Jurkat, Clone E6-1 (cell line): Measurements from ENCODE around the gene MBTPS2. TPM values are rescaled to one million over a fixed set of nuclear protein-coding genes. Genes with fewer than 3 reads are reported as not detected.
"Not testable (repeated sequence)": the region's sequence is repeated elsewhere in the genome, so short reads cannot be mapped to it uniquely, and the experiment has no call there.

Source experiments
- DNase-seq: peaks from one replicate; pipeline ENCODE4 v3.0.0-alpha.2; 2011; ENCODE audit warnings: low read depth, low spot score
- H3K4me3 ChIP-seq: 2 replicates; pipeline ENCODE4 v1.5.1; 2011; ENCODE audit warnings: mild to moderate bottlenecking, low read length, control low read depth, moderate library complexity
- polyA plus RNA-seq: library from polyadenylated mRNA; unstranded; fragments of >200 nt; gene quantifications from one replicate; pipeline ENCODE4 v1.2.1, GENCODE V29; 2012; ENCODE audit warnings: missing spikeins; ENCODE audit not compliant: insufficient read length, insufficient read depth

MBTPS2 gene
- 4.7 TPM for polyA plus RNA-seq

GRCh38 chrX:21839334-21840192, at the start of gene MBTPS2:
TSS of gene MBTPS2 (plus strand) at chrX:21839617. CDS start at chrX:21839735, 118 bp downstream.
- peak within 1 kb of the TSS; percentile 73 for H3K4me3 ChIP-seq
- peak; percentile 84 for DNase-seq

GRCh38 chrX:21798677-21799219, 40.7 kb upstream of the MBTPS2 start:
- no peak overlapping the region for H3K4me3 ChIP-seq
- DNase-seq: no peak

GRCh38 chrX:21799767-21800166, 39.6 kb upstream of the MBTPS2 start:
- no peak overlapping the region for H3K4me3 ChIP-seq
- DNase-seq: no peak

GRCh38 chrX:21800344-21800770, 39.1 kb upstream of the MBTPS2 start:
- no peak for DNase-seq
- H3K4me3 ChIP-seq: no peak overlapping the region

- H3K4me3 ChIP-seq: no peak overlapping the region
- DNase-seq: no peak
Observed at GRCh38 chrX:21802054-21802670, 37.3 kb upstream of the MBTPS2 start.

- no peak overlapping the region for H3K4me3 ChIP-seq
- no peak for DNase-seq
Observed at GRCh38 chrX:21802839-21803238, 36.6 kb upstream of the MBTPS2 start.

GRCh38 chrX:21806691-21807090, 32.7 kb upstream of the MBTPS2 start:
- H3K4me3 ChIP-seq: no peak overlapping the region
- DNase-seq: no peak

- DNase-seq: no peak
- no peak overlapping the region for H3K4me3 ChIP-seq
Observed at GRCh38 chrX:21811832-21812231, 27.6 kb upstream of the MBTPS2 start.

GRCh38 chrX:21812628-21813027, 26.8 kb upstream of the MBTPS2 start:
- no peak for DNase-seq
- no peak overlapping the region for H3K4me3 ChIP-seq

GRCh38 chrX:21813612-21814368, 25.6 kb upstream of the MBTPS2 start:
- DNase-seq: no peak
- H3K4me3 ChIP-seq: no peak overlapping the region

- DNase-seq: no peak
Observed at GRCh38 chrX:21816136-21816535, 23.3 kb upstream of the MBTPS2 start.

GRCh38 chrX:21820170-21820569, 19.2 kb upstream of the MBTPS2 start:
- DNase-seq, H3K4me3 ChIP-seq: not testable (repeated sequence)

More at GRCh38 chrX:21816136-21816535, 23.3 kb upstream of the MBTPS2 start:
- no peak overlapping the region for H3K4me3 ChIP-seq

GRCh38 chrX:21821875-21822274, 17.5 kb upstream of the MBTPS2 start:
- no peak overlapping the region for H3K4me3 ChIP-seq

GRCh38 chrX:21831496-21831895, 7.9 kb upstream of the MBTPS2 start:
- no peak for DNase-seq
- H3K4me3 ChIP-seq: no peak overlapping the region

More at GRCh38 chrX:21821875-21822274, 17.5 kb upstream of the MBTPS2 start:
- no peak for DNase-seq

- DNase-seq: no peak
Observed at GRCh38 chrX:21837056-21837455, 2.4 kb upstream of the MBTPS2 start.

GRCh38 chrX:21838937-21839333, 482 bp upstream of the MBTPS2 start:
- no peak for DNase-seq
- peak overlapping the region; percentile 73 for H3K4me3 ChIP-seq

More at GRCh38 chrX:21837056-21837455, 2.4 kb upstream of the MBTPS2 start:
- no peak overlapping the region for H3K4me3 ChIP-seq

GRCh38 chrX:21840193-21840545, 752 bp downstream of the MBTPS2 start:
- DNase-seq: peak; percentile 17
- H3K4me3 ChIP-seq: peak overlapping the region; percentile 73

- no peak overlapping the region for H3K4me3 ChIP-seq
- no peak for DNase-seq
Observed at GRCh38 chrX:21843179-21843578, 3.8 kb downstream of the MBTPS2 start.

- no peak overlapping the region for H3K4me3 ChIP-seq
- no peak for DNase-seq
Observed at GRCh38 chrX:21845096-21845495, 5.7 kb downstream of the MBTPS2 start.
